GM10266 (cell line): ENCODE results near the gene TARP.

ENCODE experiments used
- DNase-seq: peaks from one replicate; pipeline ENCODE4 v3.0.0; 2012; ENCODE audit errors: extremely low spot score
- CTCF ChIP-seq: IDR thresholded peaks from 2 replicates; pipeline ENCODE4 v1.5.1; 2012; ENCODE audit warnings: mild to moderate bottlenecking, low read depth; ENCODE audit not compliant: control insufficient read depth, insufficient read depth; ENCODE audit errors: missing control alignments

The TARP gene

GRCh38 chr7:38300175-38300574 lies 26.7 kb upstream of the TARP start:
- TF ChIP-seq CTCF = no peak
- no peak for DNase-seq

- DNase-seq = no peak
- no peak for TF ChIP-seq CTCF
These were observed 26.0 kb upstream of the TARP start for GRCh38 chr7:38299275-38299931.

GRCh38 chr7:38296059-38296857 lies 22.8 kb upstream of the TARP start:
- no peak for DNase-seq
- no peak for TF ChIP-seq CTCF

- no peak for DNase-seq
- no peak for TF ChIP-seq CTCF
These were observed 21.5 kb upstream of the TARP start for GRCh38 chr7:38294926-38295325.

- no peak for DNase-seq
- no peak for TF ChIP-seq CTCF
These were observed 19.0 kb upstream of the TARP start for GRCh38 chr7:38292442-38292841.

GRCh38 chr7:38291650-38292049 lies 18.2 kb upstream of the TARP start:
- no peak for TF ChIP-seq CTCF
- no peak for DNase-seq

- TF ChIP-seq CTCF = no peak
- no peak for DNase-seq
These were observed 17.7 kb upstream of the TARP start for GRCh38 chr7:38291117-38291647.
